ENCODE data around the gene SEMA3C.

Gene SEMA3C

DNA sequence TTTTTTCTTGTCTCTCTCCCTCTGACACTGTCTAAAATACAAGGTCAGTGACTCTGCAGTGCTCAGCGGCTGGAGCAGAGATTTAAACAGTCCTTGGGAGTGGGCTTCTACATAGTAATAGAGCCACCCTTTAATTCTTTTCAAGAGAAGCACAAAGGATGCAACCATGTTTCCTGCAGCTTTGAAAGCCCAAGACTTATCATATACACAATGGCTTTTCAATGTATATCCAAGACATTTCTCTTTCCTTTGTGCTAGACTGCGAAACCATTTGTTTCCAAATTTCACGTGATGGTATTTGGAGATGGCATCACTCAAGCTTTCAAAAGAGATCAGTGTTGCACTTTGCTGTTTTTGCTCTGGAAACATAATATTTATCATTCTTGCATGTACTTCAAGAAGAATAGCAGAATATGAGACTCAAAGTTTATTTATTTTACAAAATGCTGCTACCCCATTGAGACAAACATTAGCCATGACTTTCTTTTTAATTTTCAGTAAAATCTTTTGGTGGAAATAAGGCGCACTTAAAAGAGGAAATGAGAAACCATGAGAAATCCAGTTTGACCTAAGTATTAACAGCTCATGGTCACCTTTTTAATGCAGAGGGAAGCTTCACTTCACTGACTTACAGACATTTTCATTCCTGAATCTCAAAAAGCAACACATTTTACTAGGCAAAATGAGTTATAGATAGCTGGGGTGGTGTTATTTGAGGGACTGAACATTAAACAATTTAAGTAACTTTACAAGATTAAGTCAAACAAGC, 76.6 kb downstream of the SEMA3C start:
- DNase-seq (ENCODE audit: low read depth in 1 of 2, low spot score in 1 of 2): no peak
- H3K27me3 ChIP-seq (ENCODE audit: insufficient read depth, poor library complexity, severe bottlenecking): no peaks in the 10 kb centered on the region
- peak; percentile 24; the same call in 1 of the 2 replicates for TF ChIP-seq SPI1 (IDR thresholded peaks at IDR 0.05; ENCODE audit: borderline replicate concordance, low read depth)
- TF ChIP-seq, protein P1, sequence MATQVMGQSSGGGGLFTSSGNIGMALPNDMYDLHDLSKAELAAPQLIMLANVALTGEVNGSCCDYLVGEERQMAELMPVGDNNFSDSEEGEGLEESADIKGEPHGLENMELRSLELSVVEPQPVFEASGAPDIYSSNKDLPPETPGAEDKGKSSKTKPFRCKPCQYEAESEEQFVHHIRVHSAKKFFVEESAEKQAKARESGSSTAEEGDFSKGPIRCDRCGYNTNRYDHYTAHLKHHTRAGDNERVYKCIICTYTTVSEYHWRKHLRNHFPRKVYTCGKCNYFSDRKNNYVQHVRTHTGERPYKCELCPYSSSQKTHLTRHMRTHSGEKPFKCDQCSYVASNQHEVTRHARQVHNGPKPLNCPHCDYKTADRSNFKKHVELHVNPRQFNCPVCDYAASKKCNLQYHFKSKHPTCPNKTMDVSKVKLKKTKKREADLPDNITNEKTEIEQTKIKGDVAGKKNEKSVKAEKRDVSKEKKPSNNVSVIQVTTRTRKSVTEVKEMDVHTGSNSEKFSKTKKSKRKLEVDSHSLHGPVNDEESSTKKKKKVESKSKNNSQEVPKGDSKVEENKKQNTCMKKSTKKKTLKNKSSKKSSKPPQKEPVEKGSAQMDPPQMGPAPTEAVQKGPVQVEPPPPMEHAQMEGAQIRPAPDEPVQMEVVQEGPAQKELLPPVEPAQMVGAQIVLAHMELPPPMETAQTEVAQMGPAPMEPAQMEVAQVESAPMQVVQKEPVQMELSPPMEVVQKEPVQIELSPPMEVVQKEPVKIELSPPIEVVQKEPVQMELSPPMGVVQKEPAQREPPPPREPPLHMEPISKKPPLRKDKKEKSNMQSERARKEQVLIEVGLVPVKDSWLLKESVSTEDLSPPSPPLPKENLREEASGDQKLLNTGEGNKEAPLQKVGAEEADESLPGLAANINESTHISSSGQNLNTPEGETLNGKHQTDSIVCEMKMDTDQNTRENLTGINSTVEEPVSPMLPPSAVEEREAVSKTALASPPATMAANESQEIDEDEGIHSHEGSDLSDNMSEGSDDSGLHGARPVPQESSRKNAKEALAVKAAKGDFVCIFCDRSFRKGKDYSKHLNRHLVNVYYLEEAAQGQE (IDR thresholded peaks at IDR 0.05; ENCODE audit: insufficient replicate concordance, low read depth): no peak
- no peak overlapping the region for H3K4me3 ChIP-seq (replicated peaks; ENCODE audit: insufficient read depth, low read length)
- peak overlapping the region; percentile 47 for H3K27ac ChIP-seq (replicated peaks)

DNA sequence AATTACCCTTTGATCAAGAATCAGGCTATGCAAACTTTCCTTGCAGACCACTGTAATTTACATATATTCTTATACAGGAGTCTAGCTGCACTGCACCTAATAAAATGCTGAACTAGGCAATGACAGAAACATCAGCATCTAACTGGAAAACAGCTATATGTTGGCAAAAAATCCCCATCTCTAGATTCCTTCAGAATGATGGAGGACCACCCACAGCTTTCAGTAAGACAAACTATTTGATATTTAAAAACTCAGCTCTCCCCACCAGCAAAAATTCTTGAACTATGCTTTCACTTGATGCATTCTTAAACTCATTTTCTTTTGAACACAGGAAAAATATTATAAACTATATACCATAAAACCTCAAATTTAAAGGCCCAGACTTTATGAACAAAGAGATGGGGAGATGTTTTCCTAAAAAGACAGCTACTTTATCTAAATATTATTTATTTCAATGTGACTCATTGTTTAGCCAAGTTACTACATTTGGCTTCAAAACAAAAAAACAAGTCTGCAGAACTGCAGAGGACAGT, 77.4 kb downstream of the SEMA3C start:
- no peak overlapping the region for H3K4me3 ChIP-seq (replicated peaks; ENCODE audit: insufficient read depth, low read length)
- H3K27ac ChIP-seq (replicated peaks): peak overlapping the region; percentile 47; the same call in 1 of the 2 replicates
- TF ChIP-seq GABPA (IDR thresholded peaks at IDR 0.05; ENCODE audit: low read depth) (no peak), POLR2AphosphoS5 (IDR thresholded peaks at IDR 0.05; ENCODE audit: low read depth) (no peak), SPI1 (IDR thresholded peaks at IDR 0.05; ENCODE audit: borderline replicate concordance, low read depth) (no peak)
- TF ChIP-seq, protein P1 (IDR thresholded peaks at IDR 0.05; ENCODE audit: insufficient replicate concordance, low read depth): no peak
- TF ChIP-seq, protein P2, sequence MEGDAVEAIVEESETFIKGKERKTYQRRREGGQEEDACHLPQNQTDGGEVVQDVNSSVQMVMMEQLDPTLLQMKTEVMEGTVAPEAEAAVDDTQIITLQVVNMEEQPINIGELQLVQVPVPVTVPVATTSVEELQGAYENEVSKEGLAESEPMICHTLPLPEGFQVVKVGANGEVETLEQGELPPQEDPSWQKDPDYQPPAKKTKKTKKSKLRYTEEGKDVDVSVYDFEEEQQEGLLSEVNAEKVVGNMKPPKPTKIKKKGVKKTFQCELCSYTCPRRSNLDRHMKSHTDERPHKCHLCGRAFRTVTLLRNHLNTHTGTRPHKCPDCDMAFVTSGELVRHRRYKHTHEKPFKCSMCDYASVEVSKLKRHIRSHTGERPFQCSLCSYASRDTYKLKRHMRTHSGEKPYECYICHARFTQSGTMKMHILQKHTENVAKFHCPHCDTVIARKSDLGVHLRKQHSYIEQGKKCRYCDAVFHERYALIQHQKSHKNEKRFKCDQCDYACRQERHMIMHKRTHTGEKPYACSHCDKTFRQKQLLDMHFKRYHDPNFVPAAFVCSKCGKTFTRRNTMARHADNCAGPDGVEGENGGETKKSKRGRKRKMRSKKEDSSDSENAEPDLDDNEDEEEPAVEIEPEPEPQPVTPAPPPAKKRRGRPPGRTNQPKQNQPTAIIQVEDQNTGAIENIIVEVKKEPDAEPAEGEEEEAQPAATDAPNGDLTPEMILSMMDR (IDR thresholded peaks at IDR 0.05; ENCODE audit: insufficient read depth, low read length): no peak
- no peaks in the 10 kb centered on the region for H3K27me3 ChIP-seq (ENCODE audit: insufficient read depth, poor library complexity, severe bottlenecking)
- no peak for DNase-seq (ENCODE audit: low read depth in 1 of 2, low spot score in 1 of 2)

DNA sequence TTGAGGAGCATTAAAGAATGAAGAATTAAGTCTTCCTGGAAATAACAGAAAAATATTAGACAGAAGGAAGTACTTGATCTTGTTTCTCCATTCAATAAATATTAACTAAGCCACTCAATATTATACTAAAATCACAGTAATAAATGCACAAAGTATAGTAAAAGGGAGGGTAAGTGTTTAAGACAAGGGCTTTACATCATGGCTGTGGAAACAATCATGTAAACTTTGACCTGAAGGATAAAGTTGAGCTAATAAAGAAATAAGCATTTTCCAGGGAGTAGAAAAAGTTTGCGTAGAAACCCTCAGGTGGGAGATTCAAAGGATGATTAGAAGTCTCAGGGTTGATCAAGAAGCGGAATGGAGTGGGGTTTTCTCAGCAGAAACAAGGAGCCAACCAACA, 78.2 kb downstream of the SEMA3C start:
- no peak overlapping the region for H3K27ac ChIP-seq (replicated peaks)
- H3K27me3 ChIP-seq (ENCODE audit: insufficient read depth, poor library complexity, severe bottlenecking): no peaks in the 10 kb centered on the region
- DNase-seq (ENCODE audit: low read depth in 1 of 2, low spot score in 1 of 2): no peak
- no peak overlapping the region for H3K4me3 ChIP-seq (replicated peaks; ENCODE audit: insufficient read depth, low read length)
- no peak for TF ChIP-seq SPI1 (IDR thresholded peaks at IDR 0.05; ENCODE audit: borderline replicate concordance, low read depth)
- TF ChIP-seq GABPA (IDR thresholded peaks at IDR 0.05; ENCODE audit: low read depth): no peak
- TF ChIP-seq, protein P2 (IDR thresholded peaks at IDR 0.05; ENCODE audit: insufficient read depth, low read length): no peak
- TF ChIP-seq, protein P1 (IDR thresholded peaks at IDR 0.05; ENCODE audit: insufficient replicate concordance, low read depth): no peak
- no peak for TF ChIP-seq POLR2AphosphoS5 (IDR thresholded peaks at IDR 0.05; ENCODE audit: low read depth)
